HL-60 (cell line): ENCODE data around the gene SLC5A11.
A peak's percentile ranks its signal among the peaks of the same experiment; 100 is the strongest.

Experiments used
- DNase-seq, 2 experiments: peaks; one replicate each; pipeline ENCODE4 v3.0.0-alpha.2; 2010 to 2020; ENCODE audit warnings: low read depth in 1 of 2, low spot score in 1 of 2
- H3K27ac ChIP-seq: fragments of 250-450 bp; sonication (Bioruptor Pico); replicated peaks from 2 replicates; pipeline ENCODE4 v1.5.1; 2020; ENCODE audit warnings: mild to moderate bottlenecking, moderate library complexity
- H3K27me3 ChIP-seq: fragments of 250-450 bp; sonication (Bioruptor Pico); 2 replicates; pipeline ENCODE4 v1.5.1; 2021; ENCODE audit warnings: mild to moderate bottlenecking, moderate library complexity; ENCODE audit not compliant: insufficient read depth, poor library complexity, severe bottlenecking
- H3K4me3 ChIP-seq: replicated peaks from 2 replicates; pipeline ENCODE4 v1.5.1; 2011; ENCODE audit warnings: mild to moderate bottlenecking, control low read depth, low read length; ENCODE audit not compliant: insufficient read depth
- GABPA ChIP-seq: IDR thresholded peaks from 2 replicates; pipeline ENCODE4 v1.6.1; 2012; ENCODE audit warnings: low read depth
- POLR2AphosphoS5 ChIP-seq: IDR thresholded peaks from 2 replicates; pipeline ENCODE4 v1.6.1; 2012; ENCODE audit warnings: low read depth
- SPI1 ChIP-seq: IDR thresholded peaks from 2 replicates; pipeline ENCODE4 v1.6.1; 2012; ENCODE audit warnings: low read depth, mild to moderate bottlenecking, borderline replicate concordance
- long read RNA-seq: library from polyadenylated mRNA; unstranded; transcript quantifications from one replicate; pipeline ENCODE4 v2.0.0, GENCODE V29; 2020
- TF ChIP-seq, protein P1 (sequence below): IDR thresholded peaks from one replicate; pipeline ENCODE4 v1.5.1; 2011; ENCODE audit warnings: low read length, control low read depth, inconsistent platforms; ENCODE audit not compliant: insufficient read depth
- TF ChIP-seq, protein P2 (sequence below): IDR thresholded peaks from 2 replicates; pipeline ENCODE4 v1.6.1; 2012; ENCODE audit warnings: low read depth; ENCODE audit not compliant: insufficient replicate concordance

SLC5A11 gene, protein sequence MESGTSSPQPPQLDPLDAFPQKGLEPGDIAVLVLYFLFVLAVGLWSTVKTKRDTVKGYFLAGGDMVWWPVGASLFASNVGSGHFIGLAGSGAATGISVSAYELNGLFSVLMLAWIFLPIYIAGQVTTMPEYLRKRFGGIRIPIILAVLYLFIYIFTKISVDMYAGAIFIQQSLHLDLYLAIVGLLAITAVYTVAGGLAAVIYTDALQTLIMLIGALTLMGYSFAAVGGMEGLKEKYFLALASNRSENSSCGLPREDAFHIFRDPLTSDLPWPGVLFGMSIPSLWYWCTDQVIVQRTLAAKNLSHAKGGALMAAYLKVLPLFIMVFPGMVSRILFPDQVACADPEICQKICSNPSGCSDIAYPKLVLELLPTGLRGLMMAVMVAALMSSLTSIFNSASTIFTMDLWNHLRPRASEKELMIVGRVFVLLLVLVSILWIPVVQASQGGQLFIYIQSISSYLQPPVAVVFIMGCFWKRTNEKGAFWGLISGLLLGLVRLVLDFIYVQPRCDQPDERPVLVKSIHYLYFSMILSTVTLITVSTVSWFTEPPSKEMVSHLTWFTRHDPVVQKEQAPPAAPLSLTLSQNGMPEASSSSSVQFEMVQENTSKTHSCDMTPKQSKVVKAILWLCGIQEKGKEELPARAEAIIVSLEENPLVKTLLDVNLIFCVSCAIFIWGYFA
- long read RNA-seq = 0 reads

DNA sequence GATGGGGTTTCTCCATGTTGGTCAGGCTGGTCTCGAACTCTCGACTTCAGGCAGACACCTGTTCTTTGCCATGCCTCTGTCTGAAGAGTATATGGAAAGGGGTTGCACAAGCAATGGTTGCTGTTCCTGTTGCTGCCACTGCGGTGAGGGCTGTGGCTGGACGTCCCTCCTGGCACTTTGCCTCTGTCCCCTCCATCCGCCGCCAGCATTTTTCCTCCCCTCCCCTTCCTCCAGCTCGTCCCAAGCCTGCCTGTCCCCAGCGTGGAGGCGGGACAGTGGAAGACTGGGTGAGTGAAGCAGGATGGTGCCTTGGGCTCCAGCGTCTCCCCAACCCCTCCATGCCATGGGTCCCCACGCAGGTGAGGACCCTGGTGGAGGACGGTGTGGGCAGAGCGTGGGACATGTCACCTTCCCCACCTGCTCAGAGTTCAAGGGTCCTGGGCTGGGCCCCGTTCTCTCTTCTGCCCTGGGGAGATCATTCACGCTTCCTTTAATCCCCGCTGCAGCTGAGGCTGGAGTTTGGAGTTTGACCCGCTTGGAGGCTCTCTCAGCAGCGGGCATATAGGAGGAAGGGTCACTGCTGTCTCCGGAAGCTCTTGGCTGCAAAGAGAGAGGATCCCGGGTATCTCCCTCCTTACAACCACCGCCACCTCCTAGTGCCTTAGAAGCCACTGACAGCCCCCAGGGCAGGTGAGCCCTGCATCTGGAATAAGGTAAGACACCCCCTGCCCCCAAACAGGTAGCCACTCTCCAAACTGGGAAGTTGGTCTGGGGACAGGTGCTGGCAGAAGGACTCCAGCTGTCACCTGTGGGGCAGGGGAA is at the start of gene SLC5A11:
Gene SLC5A11, plus strand, starts transcription at position 238 of the 822 bp plus-strand sequence. CDS start 12,681 bp downstream, outside the sequence.
- DNase-seq = no peak
- Histone ChIP-seq H3K27me3 (no peaks in the 10 kb centered on the region), H3K4me3 (no peak within 1 kb of the TSS), H3K27ac (no peak within 1 kb of the TSS)
- TF ChIP-seq, protein P1, sequence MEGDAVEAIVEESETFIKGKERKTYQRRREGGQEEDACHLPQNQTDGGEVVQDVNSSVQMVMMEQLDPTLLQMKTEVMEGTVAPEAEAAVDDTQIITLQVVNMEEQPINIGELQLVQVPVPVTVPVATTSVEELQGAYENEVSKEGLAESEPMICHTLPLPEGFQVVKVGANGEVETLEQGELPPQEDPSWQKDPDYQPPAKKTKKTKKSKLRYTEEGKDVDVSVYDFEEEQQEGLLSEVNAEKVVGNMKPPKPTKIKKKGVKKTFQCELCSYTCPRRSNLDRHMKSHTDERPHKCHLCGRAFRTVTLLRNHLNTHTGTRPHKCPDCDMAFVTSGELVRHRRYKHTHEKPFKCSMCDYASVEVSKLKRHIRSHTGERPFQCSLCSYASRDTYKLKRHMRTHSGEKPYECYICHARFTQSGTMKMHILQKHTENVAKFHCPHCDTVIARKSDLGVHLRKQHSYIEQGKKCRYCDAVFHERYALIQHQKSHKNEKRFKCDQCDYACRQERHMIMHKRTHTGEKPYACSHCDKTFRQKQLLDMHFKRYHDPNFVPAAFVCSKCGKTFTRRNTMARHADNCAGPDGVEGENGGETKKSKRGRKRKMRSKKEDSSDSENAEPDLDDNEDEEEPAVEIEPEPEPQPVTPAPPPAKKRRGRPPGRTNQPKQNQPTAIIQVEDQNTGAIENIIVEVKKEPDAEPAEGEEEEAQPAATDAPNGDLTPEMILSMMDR = no peak
- no peak for TF ChIP-seq POLR2AphosphoS5
- TF ChIP-seq SPI1 = no peak
- TF ChIP-seq GABPA = no peak
- TF ChIP-seq, protein P2, sequence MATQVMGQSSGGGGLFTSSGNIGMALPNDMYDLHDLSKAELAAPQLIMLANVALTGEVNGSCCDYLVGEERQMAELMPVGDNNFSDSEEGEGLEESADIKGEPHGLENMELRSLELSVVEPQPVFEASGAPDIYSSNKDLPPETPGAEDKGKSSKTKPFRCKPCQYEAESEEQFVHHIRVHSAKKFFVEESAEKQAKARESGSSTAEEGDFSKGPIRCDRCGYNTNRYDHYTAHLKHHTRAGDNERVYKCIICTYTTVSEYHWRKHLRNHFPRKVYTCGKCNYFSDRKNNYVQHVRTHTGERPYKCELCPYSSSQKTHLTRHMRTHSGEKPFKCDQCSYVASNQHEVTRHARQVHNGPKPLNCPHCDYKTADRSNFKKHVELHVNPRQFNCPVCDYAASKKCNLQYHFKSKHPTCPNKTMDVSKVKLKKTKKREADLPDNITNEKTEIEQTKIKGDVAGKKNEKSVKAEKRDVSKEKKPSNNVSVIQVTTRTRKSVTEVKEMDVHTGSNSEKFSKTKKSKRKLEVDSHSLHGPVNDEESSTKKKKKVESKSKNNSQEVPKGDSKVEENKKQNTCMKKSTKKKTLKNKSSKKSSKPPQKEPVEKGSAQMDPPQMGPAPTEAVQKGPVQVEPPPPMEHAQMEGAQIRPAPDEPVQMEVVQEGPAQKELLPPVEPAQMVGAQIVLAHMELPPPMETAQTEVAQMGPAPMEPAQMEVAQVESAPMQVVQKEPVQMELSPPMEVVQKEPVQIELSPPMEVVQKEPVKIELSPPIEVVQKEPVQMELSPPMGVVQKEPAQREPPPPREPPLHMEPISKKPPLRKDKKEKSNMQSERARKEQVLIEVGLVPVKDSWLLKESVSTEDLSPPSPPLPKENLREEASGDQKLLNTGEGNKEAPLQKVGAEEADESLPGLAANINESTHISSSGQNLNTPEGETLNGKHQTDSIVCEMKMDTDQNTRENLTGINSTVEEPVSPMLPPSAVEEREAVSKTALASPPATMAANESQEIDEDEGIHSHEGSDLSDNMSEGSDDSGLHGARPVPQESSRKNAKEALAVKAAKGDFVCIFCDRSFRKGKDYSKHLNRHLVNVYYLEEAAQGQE = no peak

DNA sequence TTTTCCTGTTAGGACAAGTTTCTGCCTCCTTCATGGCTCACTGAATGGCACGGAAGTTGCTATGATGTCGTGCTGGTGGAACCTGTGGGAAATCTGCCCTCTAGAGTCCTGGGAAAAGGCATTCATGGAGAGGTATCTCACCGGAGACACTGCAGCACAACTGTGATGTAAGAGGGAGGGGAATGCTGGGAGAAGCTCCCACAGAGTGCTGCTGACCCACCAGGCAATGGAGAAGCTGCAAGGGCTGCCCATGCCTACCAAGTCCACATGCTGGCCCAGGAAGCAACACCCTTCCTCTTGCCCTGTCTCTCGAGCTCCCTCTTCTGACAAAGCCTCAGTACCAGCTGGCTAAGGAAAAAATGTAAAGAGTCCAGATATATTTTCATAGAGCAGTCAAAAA is 45.2 kb upstream of the SLC5A11 start:
- no peak for TF ChIP-seq POLR2AphosphoS5
- TF ChIP-seq GABPA = no peak
- TF ChIP-seq, protein P2 = no peak
- TF ChIP-seq, protein P1 = peak; percentile 15
- TF ChIP-seq SPI1 = no peak
- Histone ChIP-seq H3K27me3 (no peaks in the 10 kb centered on the region), H3K27ac (no peak overlapping the region), H3K4me3 (no peak overlapping the region)
- peak in 1 of 2 experiments; percentile 9 for DNase-seq

DNA sequence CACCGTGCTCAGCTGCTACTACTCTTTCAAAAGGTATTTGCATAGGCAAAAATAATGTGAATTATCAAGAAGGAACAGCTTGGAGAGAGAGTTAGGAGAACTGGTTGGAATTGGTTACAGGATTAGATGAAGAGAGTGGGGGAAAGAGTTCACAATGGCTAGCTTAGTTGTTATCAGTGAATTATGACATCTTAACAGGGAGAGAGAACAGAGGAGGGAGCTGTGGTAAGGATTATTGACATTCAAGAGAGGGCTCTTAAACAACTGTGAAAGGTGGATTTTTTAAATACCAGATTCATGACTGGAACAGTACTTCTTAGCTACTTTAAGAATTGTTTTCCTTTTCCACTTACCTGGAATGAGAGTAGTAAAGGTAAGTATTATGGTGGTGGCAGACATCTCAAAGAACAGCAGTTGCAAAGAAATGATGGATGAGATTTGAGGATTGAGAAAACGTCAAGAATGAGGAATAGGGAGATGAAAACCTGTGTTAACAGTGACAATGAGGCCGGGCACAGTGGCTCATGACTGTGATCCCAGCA is 43.9 kb upstream of the SLC5A11 start:
- Histone ChIP-seq H3K27me3 (no peaks in the 10 kb centered on the region), H3K4me3 (no peak overlapping the region), H3K27ac (no peak overlapping the region)
- DNase-seq = no peak
- TF ChIP-seq GABPA (no peak), POLR2AphosphoS5 (no peak), SPI1 (no peak)
- TF ChIP-seq, protein P1 = no peak
- TF ChIP-seq, protein P2 = no peak
